ENCODE results near the gene SIVA1.
"Not testable (repeated sequence)": the region's sequence is repeated elsewhere in the genome, so short reads cannot be mapped to it uniquely, and the experiment has no call there.

The SIVA1 gene

GRCh38 chr14:104749111-104749649 lies 3.8 kb upstream of the SIVA1 start:
- no peaks in the 10 kb centered on the region for H3K27me3 ChIP-seq (ENCODE audit: control insufficient read depth in 1 of 2, insufficient read depth in 2 of 2, low read length in 2 of 2)
- H3K9ac ChIP-seq (ENCODE audit: low read length), result no peak overlapping the region
- H3K4me1 ChIP-seq (ENCODE audit: insufficient read depth, low read length), result peaks cover 41% of the 10 kb centered on the region
- no peaks in the 10 kb centered on the region for H3K9me3 ChIP-seq (ENCODE audit: low read length)
- no peak overlapping the region for H3K4me3 ChIP-seq (ENCODE audit: low read depth in 1 of 2, low read length in 2 of 2)
- H3K27ac ChIP-seq (ENCODE audit: low read depth, low read length), result no peak overlapping the region
- H3K36me3 ChIP-seq (ENCODE audit: insufficient read depth, low read length), result no peaks in the 10 kb centered on the region

GRCh38 chr14:104750056-104750752 lies 2.7 kb upstream of the SIVA1 start:
- no peak overlapping the region for H3K9ac ChIP-seq (ENCODE audit: low read length)
- H3K4me1 ChIP-seq (ENCODE audit: insufficient read depth, low read length), result peaks cover 51% of the 10 kb centered on the region
- no peaks in the 10 kb centered on the region for H3K9me3 ChIP-seq (ENCODE audit: low read length)
- H3K4me3 ChIP-seq (ENCODE audit: low read depth in 1 of 2, low read length in 2 of 2), result no peak overlapping the region
- peaks cover 1% of the 10 kb centered on the region for H3K36me3 ChIP-seq (ENCODE audit: insufficient read depth, low read length)
- H3K27ac ChIP-seq (ENCODE audit: low read depth, low read length), result no peak overlapping the region
- no peaks in the 10 kb centered on the region for H3K27me3 ChIP-seq (ENCODE audit: control insufficient read depth in 1 of 2, insufficient read depth in 2 of 2, low read length in 2 of 2)

GRCh38 chr14:104750753-104751057 lies 2.2 kb upstream of the SIVA1 start:
- not testable (repeated sequence) for H3K36me3 ChIP-seq (ENCODE audit: insufficient read depth, low read length); H3K27me3 ChIP-seq (ENCODE audit: control insufficient read depth in 1 of 2, insufficient read depth in 2 of 2, low read length in 2 of 2); H3K27ac ChIP-seq (ENCODE audit: low read depth, low read length); H3K9ac ChIP-seq (ENCODE audit: low read length); H3K9me3 ChIP-seq (ENCODE audit: low read length); H3K4me3 ChIP-seq (ENCODE audit: low read depth in 1 of 2, low read length in 2 of 2)
- peaks cover 54% of the 10 kb centered on the region for H3K4me1 ChIP-seq (ENCODE audit: insufficient read depth, low read length)

GRCh38 chr14:104751539-104752422 lies 1.2 kb upstream of the SIVA1 start:
- Histone ChIP-seq H3K27ac (ENCODE audit: low read depth, low read length) (peak overlapping the region; percentile 70), H3K4me1 (ENCODE audit: insufficient read depth, low read length) (peaks cover 43% of the 10 kb centered on the region), H3K27me3 (ENCODE audit: control insufficient read depth in 1 of 2, insufficient read depth in 2 of 2, low read length in 2 of 2) (no peaks in the 10 kb centered on the region), H3K4me3 (ENCODE audit: low read depth in 1 of 2, low read length in 2 of 2) (peak overlapping the region; percentile 44 to 63), H3K36me3 (ENCODE audit: insufficient read depth, low read length) (peaks cover 16% of the 10 kb centered on the region), H3K9ac (ENCODE audit: low read length) (no peak overlapping the region), H3K9me3 (ENCODE audit: low read length) (no peaks in the 10 kb centered on the region)

GRCh38 chr14:104752423-104752734 lies 568 bp upstream of the SIVA1 start:
- H3K4me1 ChIP-seq (ENCODE audit: insufficient read depth, low read length), result peaks cover 38% of the 10 kb centered on the region
- H3K9ac ChIP-seq (ENCODE audit: low read length), result no peak overlapping the region
- H3K36me3 ChIP-seq (ENCODE audit: insufficient read depth, low read length), result peaks cover 22% of the 10 kb centered on the region
- no peaks in the 10 kb centered on the region for H3K27me3 ChIP-seq (ENCODE audit: control insufficient read depth in 1 of 2, insufficient read depth in 2 of 2, low read length in 2 of 2)
- peak overlapping the region; percentile 70 for H3K27ac ChIP-seq (ENCODE audit: low read depth, low read length)
- H3K4me3 ChIP-seq (ENCODE audit: low read depth in 1 of 2, low read length in 2 of 2), result peak overlapping the region; percentile 44 to 63
- H3K9me3 ChIP-seq (ENCODE audit: low read length), result no peaks in the 10 kb centered on the region

- Histone ChIP-seq H3K9me3 (ENCODE audit: low read length) (no peaks in the 10 kb centered on the region), H3K27ac (ENCODE audit: low read depth, low read length) (peak overlapping the region; percentile 96), H3K4me3 (ENCODE audit: low read depth in 1 of 2, low read length in 2 of 2) (peak overlapping the region; percentile 68 to 99), H3K4me1 (ENCODE audit: insufficient read depth, low read length) (peaks cover 33% of the 10 kb centered on the region), H3K9ac (ENCODE audit: low read length) (peak overlapping the region; percentile 63), H3K36me3 (ENCODE audit: insufficient read depth, low read length) (peaks cover 30% of the 10 kb centered on the region), H3K27me3 (ENCODE audit: control insufficient read depth in 1 of 2, insufficient read depth in 2 of 2, low read length in 2 of 2) (no peaks in the 10 kb centered on the region)
Measured at GRCh38 chr14:104753528-104754212, 723 bp downstream of the SIVA1 start.

GRCh38 chr14:104754213-104754851 lies 1.4 kb downstream of the SIVA1 start:
- Histone ChIP-seq H3K36me3 (ENCODE audit: insufficient read depth, low read length) (peaks cover 34% of the 10 kb centered on the region), H3K4me1 (ENCODE audit: insufficient read depth, low read length) (peaks cover 28% of the 10 kb centered on the region), H3K9ac (ENCODE audit: low read length) (peak overlapping the region; percentile 63), H3K27ac (ENCODE audit: low read depth, low read length) (no peak overlapping the region), H3K4me3 (ENCODE audit: low read depth in 1 of 2, low read length in 2 of 2) (peak overlapping the region; percentile 68 to 99), H3K9me3 (ENCODE audit: low read length) (no peaks in the 10 kb centered on the region), H3K27me3 (ENCODE audit: control insufficient read depth in 1 of 2, insufficient read depth in 2 of 2, low read length in 2 of 2) (no peaks in the 10 kb centered on the region)

GRCh38 chr14:104755621-104756020 lies 2.7 kb downstream of the SIVA1 start:
- Histone ChIP-seq H3K27me3 (ENCODE audit: control insufficient read depth in 1 of 2, insufficient read depth in 2 of 2, low read length in 2 of 2) (no peaks in the 10 kb centered on the region), H3K9me3 (ENCODE audit: low read length) (no peaks in the 10 kb centered on the region), H3K9ac (ENCODE audit: low read length) (no peak overlapping the region), H3K27ac (ENCODE audit: low read depth, low read length) (no peak overlapping the region), H3K4me3 (ENCODE audit: low read depth in 1 of 2, low read length in 2 of 2) (no peak overlapping the region), H3K4me1 (ENCODE audit: insufficient read depth, low read length) (peaks cover 23% of the 10 kb centered on the region), H3K36me3 (ENCODE audit: insufficient read depth, low read length) (peaks cover 40% of the 10 kb centered on the region)

- Histone ChIP-seq H3K9ac (ENCODE audit: low read length) (no peak overlapping the region), H3K36me3 (ENCODE audit: insufficient read depth, low read length) (peaks cover 40% of the 10 kb centered on the region), H3K27ac (ENCODE audit: low read depth, low read length) (no peak overlapping the region), H3K27me3 (ENCODE audit: control insufficient read depth in 1 of 2, insufficient read depth in 2 of 2, low read length in 2 of 2) (no peaks in the 10 kb centered on the region), H3K4me3 (ENCODE audit: low read depth in 1 of 2, low read length in 2 of 2) (no peak overlapping the region), H3K4me1 (ENCODE audit: insufficient read depth, low read length) (peaks cover 23% of the 10 kb centered on the region), H3K9me3 (ENCODE audit: low read length) (no peaks in the 10 kb centered on the region)
Measured at GRCh38 chr14:104756477-104757237, 3.7 kb downstream of the SIVA1 start.

GRCh38 chr14:104757238-104757585 lies 4.3 kb downstream of the SIVA1 start:
- H3K4me3 ChIP-seq (ENCODE audit: low read depth in 1 of 2, low read length in 2 of 2), result no peak overlapping the region
- peaks cover 40% of the 10 kb centered on the region for H3K36me3 ChIP-seq (ENCODE audit: insufficient read depth, low read length)
- H3K4me1 ChIP-seq (ENCODE audit: insufficient read depth, low read length), result peaks cover 20% of the 10 kb centered on the region
- no peaks in the 10 kb centered on the region for H3K9me3 ChIP-seq (ENCODE audit: low read length)
- H3K27ac ChIP-seq (ENCODE audit: low read depth, low read length), result no peak overlapping the region
- H3K27me3 ChIP-seq (ENCODE audit: control insufficient read depth in 1 of 2, insufficient read depth in 2 of 2, low read length in 2 of 2), result no peaks in the 10 kb centered on the region
- H3K9ac ChIP-seq (ENCODE audit: low read length), result no peak overlapping the region

All from muscle layer of colon (tissue), 2 donors.